Stimulated activated CD8-positive, alpha-beta memory T cell treated with anti-CD3 and anti-CD28 coated beads, Interleukin-7, amount 100 ng/mL, for 24 hours (primary cell): Measurements from ENCODE around the gene GALNT18.

Experiments used
- DNase-seq: peaks from one replicate; pipeline ENCODE4 v3.0.0-alpha.2; 2020; ENCODE audit warnings: low read depth

GALNT18 gene

DNA sequence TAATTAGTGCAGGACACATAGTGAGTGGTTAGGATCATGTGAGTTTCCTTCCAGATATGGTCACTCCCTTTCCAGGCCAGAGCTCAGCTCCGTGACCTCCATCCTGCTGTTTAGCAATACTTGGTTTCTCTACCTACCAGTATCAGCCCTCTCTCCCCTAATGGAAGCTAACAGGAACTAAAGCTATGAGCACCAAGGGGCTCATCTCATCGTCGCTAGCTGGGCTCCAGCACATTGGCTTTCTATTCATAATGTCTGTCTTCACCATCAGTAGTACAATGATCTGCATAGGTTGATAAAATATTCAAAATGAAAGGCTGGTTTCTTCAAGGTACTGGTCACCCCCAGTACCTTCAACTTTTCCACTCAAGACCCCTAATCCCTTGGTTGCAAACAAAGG is 2.4 kb upstream of the GALNT18 start:
- DNase-seq, result no peak

DNA sequence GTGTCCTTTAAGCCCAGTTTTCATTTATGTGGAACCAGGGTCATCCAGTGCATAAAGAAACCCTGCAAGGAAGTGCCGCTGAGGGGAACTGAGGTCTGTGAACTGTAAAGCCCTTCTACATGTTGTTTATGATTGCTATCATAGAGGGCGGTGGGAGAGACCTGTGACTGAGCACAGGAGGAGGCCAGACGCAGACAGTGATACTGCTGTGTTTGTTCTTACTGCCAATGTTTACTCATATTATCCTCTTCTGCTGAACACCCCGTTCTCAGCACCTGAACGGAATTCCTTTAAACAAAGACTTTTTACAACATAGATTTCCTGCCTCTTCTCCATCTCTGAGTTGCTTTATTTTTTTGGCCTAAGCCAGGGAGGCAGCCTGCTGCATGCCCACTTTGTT is 967 bp upstream of the GALNT18 start:
- no peak for DNase-seq

DNA sequence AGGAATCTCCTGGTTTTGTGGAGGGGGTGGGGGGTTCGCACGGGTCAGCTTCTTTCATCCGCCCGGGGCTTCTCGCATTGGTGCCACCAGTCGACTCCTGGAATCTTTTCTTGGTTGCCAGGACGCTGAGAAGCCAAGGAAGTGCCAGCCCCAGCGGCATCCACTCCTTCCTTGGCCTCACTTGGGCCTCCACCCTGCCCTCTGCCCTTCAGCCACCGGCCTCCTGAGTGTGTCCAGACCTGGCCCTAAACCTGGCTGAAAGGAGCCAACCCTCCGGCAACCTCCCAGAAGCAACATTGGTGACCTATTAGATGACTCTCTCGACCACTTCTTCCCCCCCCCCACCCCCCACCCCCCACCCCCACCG is 518 bp upstream of the GALNT18 start:
- DNase-seq, result no peak

DNA sequence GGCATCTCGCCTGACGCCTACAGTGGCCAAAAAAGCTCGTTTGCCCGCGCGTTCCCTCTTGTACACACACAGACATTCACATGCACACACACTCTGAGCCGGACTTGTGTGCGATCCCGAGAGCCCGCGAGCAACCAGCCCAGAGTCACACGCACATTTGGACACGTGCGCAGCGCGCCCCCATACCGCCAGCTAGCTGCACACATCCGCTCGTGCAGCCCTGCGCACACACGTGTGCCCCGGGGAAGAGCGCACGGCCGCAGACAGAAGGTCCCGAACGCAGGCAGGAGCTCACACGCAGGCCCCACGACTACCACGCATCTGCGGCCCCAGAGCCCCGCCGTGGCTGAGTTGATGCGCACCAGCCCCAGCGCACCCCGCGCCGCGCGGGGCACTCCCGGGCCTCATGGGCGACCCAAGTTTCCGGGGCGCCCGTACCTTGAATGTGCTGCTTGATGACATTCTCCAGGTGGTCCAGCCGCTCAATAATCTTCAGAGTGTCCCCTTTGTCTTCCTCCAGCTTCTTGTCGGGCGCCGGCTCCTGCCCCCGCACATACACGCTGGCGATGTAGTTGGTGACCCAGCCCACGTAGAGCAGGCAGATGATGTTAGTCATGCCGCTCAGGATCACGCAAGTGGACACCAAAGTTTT is 758 bp downstream of the GALNT18 start:
- no peak for DNase-seq

DNA sequence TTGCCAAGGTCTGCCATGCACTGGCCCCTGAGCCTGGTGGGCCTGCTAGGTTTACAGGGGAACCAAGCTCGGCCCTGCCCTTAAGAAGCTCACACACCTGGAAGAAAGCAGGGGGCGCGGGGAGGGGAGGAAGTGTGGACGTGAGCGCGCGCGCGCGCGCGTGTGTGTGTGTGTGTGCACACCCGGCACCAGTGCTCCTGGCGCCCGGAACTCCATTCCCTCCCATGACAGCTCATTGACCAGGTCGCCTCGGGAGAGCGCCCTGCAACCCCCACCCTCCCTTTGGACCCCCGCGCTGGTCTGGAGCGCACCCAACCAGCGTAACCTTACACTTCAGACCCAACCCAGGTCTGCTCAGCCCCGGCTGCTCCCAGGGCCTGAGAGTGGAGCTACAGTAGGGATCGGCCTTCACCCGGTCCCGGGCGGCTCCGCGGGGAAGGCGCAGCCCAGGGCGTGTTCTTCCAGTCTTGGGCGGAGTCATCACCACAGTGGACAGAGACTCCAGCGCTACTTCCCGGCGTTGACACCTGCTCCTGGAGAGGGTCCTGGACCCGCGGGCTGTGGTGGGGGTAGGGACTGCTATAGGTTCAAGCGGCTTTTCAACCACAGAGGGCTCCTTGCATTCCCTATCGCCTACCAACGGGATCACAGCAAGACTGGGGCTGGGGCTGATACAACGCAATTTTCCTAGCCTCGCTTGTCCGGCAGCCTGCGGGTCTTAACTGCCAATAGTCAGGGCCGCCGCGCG is 1.5 kb downstream of the GALNT18 start:
- no peak for DNase-seq

DNA sequence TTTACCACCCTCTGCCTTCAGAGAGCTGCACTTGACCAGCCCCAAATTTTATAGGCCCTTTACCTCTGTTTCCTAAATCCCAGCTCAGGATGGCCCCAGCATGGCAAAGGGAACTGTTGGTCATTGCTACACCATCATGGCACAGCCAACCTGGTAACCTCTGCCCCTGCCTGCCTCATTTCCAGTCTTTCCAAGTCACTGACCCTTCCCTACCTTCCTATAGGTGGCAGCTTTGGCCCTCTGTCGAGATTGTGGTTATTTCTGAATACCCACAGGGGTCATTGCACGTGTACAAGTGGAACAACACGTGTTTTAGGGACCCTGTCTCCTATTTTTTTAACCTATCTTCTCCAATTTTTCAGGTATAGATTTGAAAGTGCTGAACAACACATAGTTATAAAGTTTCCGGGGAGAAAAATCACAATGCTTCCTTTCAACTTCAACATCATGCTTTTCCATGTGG is 2.8 kb downstream of the GALNT18 start:
- DNase-seq, result no peak

DNA sequence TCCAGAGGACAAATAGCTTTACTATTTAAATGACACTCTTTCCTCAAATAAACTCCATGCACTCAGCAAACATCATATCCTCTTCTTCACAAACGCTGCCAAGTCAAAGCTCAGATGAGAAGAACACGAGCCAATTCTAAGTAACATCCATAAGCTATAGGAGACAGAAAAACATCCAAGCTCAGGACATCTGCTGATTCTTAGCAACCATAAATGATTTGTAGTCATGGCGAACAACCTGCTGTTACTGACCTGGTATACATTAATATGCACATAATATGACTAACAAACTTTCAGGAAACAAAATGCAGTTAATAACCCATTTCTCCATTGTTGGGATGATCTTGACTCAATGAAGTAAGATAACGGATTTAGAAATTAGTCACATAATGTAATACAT is 6.7 kb downstream of the GALNT18 start:
- DNase-seq, result no peak

DNA sequence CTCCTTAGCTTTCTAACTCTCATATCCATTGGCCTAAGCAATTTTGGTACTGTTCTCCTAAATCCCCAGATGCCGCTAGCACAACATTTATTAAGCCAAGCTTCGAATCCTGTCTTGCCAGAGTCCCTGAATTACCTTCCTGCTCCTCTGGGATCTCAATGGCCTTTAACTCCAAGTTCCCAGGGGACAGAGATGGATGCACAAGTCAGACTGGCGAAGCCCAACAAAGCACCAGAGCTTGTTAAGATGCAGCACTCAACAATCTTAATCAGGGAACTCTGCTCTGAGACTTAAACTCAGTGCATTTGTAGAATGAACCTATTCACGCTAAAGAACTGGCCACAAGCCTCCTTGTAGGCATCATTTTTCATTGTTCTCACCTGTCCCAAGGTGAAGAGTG is 9.4 kb downstream of the GALNT18 start:
- no peak for DNase-seq

DNA sequence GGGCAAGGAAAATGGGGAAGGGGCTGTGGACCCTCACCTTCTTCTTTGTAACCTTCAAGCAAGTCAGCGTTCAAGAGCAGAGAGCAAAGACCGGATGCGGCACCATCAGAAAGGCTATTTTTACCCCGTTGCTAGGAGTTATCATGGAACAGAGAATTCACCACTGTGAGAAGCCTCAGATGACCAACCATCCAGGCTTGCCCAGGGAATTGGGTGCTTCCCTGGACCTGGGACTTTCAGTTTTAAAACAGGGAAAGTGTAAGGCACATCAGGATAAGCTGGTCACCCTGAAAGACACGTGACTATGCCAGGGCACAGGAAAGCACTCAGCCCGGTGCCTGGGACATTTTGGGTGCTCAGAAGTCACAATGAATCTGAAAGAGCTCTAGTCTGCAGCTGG is 10.4 kb downstream of the GALNT18 start:
- DNase-seq, result no peak

DNA sequence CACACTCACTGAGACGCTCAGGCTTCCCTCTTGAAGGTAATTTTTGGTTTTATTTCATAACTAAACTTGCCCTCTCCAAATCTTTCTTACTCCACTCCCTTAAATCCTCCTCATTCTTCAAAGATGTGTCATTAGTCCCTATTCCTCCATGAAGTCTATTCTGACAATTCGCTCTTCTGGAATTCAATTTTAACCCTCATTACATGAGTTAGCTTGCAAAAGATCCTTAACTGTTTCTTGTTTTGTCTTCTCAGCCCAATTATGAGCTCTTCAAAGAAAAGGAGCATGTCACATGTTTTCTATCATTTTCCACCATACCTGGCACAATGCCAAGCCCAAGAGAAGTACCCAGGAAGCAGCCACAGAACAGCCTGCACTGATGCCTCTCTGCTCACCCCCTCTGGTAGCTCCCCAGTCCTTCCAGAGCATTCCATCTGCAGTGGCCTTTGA is 13.0 kb downstream of the GALNT18 start:
- DNase-seq, result no peak

DNA sequence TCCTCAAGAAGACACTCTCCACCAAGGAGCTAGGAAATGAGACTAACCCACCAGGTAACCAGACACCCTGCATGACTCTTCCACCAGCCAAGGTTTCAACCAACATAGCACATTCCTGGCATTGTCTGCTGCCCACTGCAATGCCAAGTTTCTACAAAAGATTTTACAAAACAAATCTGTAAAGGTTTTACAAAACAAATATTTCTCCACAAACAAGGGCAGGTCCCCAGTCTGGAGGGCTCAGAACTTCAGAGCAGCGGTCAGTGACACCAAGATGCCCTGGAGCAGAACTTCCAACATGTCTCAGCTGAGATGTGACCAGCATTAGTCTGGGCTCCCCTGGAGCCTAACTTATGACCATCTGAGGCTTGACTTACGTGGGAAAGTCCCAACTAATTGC is 14.0 kb downstream of the GALNT18 start:
- no peak for DNase-seq

DNA sequence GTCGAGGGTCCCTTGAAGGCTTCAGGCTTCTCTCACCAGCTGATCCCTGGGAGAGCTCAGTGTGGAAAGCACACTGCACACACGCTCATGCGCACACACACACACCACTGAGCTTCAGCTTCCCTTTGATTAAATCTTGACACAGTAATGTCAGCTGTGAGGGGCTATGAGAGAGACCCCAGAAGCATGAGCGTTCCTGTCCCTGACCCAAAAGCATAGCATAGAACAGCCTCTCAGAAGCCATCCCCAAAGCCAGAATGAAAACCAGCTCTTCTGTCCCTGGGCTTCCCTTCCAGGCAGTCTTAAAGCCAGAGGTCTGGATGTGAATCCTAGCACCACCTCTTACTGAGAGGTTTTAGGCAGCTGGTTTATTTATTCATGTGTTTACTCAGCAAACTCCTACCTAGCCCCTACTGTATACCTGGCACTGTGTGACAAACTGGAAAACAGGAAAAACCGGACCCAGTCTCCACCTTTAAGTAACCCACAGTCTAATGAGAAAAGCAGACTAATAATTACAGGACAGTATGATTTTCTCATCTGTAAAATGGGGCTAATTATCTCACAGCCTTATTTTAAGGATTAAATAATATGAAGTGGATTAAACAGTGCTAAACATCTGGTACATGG is 15.9 kb downstream of the GALNT18 start:
- no peak for DNase-seq

DNA sequence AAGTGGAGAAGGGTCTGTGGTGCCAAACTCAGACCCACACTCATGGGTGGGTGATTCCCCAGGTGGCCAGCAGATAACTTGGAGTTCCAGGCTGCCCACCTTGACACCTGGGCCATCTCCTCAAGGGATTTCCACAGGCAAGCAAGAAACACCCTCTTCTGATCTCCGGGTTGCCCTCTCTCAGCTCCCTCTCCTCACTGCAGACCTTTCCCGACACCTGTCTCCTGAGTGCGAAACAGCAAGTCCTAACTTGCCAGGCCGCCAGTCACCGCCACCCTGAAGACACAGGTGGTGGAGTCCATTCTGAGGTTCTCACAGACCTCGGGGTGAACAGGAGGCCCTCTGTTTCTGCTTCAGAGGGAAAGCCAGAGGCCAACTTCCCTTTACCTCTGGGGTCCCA is 16.6 kb downstream of the GALNT18 start:
- DNase-seq, result no peak

DNA sequence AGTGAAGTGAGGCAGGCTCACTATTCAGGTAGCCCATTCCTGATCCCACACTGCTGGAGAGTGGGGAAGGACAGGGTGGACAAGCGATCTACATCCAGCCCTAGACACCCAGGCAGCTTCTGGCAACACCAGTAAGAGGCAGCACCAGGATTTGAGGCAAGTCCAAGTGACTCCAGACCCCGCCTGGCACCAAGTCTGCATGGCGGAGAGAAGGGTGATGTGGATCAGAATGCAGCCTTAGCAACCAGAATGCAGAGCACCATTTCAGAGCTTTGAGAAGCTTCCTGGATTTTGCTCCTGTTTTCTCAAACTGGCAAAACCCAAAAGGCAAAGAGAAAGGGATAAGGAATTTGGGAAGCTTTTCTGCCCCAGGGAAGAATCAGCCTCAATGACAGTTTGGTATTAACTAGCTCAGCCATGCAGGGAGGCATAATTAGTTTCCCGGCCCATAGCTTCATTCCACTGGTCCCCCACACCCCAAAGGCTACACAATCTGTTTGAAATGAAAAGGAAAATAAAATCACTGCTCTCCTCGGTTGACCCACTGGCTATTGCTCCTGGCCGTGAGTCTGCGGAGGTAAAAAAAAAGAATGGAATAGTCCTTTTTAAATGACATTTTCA is 17.3 kb downstream of the GALNT18 start:
- no peak for DNase-seq

DNA sequence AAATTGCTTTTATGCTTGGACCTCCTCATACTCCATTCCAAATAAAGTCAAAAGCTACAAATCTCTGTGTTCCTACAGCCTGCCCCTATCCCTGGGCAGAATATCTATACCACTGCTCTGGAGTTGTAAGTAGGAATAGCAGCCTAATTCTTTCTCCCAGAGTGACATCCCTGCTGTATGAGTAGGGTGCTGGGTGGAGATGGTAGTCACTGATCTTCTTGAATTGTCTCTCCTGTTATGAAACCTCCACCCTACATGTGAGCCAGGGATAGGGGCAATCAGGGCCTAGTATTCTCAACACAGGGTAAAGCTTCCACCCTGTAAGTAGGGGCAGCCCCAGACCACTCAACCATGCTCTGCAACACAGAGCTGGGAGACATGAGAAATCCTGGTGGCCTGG is 19.8 kb downstream of the GALNT18 start:
- no peak for DNase-seq

DNA sequence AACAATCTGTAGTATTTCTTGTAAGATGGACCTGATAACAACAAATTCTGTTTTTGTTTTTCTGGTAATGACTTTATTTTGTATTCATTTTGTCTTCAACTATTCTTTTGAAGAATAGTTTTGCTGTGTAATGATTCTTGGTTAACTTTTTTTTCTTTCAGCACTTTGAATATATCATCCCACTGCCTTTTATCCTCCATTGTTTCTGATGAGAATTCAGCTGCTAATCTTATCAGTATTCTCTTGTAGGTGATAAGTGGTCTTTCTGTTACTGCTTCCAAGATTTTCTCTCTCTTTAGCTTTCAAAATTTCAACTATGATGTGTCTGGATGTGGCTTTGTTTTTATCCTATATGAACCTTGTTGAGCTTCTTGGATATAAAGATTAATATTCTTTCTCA is 21.5 kb downstream of the GALNT18 start:
- DNase-seq, result no peak

DNA sequence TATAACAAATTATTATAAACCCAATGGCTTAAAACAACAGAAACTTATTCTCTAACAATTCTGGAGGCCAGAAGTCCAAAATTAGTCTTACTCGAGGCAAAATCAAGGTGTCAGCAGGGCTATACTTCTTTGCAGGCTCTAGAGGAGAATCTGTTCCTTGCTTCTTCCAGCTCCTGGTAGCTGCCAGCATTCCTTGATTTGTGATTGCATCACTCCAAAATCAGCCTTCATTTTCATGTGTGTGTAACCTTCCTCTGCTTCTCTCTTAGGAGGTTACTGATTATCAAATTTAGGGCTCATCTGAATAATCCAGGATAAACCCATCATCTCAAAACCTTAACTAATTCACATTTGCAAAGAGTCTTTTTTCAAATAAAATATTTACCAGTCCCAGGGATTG is 23.6 kb downstream of the GALNT18 start:
- no peak for DNase-seq

DNA sequence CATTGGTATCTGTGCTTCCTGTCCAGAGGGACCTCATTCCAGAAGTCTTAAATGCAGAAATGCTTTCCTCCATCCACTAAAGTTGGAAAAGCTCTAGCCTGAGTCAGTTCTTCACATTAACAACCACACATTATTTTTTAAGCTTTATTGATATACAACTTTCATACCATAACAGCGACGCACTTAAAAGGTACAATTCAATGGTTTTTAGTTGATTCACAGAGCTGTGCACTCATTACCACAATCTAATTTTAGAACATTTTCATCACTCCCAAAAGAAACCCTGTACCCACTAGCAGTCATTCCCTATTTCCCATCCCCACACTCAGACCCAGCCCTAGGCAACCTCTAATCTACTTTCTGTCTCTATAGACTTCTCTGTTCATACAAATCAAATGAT is 27.6 kb downstream of the GALNT18 start:
- DNase-seq, result no peak

DNA sequence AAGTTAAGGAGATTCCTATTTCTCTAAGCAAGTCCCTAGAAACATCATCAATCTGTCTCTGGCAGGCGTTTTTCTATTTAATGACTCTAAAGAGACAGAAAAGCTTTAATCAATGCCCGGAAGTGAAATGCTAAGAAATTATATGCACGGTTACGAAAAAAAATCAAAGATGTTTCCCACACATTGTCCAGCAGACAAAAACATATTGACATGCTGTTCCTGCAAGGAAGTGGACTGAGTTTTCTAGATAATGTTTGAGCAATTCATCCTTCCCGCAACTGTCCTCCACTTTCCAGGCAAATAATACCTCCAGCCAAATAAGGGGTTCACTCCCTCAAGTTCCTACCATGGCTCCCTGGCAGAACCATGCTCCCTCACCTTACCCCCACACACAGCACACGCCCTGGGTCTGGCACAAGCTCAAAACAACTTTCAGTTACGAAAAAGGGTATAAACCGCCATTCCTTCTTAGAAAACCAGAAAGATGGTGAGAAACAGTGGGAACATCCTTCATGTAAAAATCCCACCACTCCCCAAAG is 29.6 kb downstream of the GALNT18 start:
- DNase-seq, result no peak

DNA sequence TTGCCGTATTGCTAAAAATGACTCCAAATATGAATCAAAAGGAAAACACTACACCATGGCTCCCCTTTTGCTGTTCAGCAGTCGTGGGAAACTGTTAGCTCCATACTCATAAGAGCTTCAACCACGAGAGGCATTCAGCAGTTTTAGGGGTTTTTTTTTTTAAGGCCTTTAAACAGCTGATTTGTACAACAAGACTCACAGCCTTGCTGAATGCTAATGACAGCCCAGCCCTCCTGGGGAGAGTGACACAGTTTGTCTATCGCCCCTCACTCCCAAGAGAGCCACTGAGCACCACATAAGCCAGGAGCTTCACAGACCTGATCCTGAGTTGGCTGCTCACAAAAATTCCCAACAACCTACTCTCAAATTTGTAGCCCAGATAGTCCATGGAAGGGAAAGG is 32.4 kb downstream of the GALNT18 start:
- no peak for DNase-seq

DNA sequence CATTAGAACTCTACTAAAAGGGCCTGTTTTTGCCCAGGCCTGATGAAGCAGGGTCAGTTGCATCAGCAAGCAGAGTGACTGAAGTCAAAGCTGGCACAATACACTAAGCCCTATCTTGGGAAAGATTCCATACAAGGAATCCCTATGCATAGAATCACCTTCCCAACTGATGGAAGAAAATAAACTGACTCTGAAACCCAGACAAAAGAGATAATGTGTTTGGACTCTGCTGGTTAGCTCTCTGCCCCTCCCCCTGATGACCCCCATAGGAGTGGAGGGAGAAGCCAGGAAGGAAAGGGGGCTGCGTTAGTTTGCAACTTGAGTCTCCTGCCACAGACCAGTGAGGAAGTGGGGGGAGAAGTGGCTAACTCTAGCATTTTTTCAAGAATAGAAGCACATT is 32.9 kb downstream of the GALNT18 start:
- no peak for DNase-seq

DNA sequence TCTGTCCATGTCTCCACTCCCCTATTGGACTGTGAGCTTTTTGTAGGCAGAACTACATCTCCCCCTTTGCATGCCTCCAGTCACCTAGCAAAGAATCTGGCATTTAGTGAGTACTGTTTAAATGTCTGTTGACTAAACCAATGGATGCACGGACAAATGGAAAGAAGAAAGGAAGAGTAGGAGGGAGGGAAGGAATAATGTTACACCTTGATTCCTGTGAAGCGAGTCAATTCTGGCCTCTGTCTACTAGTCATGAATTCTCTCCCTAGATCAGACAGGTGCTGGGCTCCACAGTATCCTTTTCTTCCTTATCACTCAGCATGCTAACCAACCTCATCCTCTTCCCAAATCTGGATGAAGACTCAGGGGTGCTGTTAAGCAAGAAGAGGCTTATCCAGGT is 33.6 kb downstream of the GALNT18 start:
- DNase-seq, result no peak

DNA sequence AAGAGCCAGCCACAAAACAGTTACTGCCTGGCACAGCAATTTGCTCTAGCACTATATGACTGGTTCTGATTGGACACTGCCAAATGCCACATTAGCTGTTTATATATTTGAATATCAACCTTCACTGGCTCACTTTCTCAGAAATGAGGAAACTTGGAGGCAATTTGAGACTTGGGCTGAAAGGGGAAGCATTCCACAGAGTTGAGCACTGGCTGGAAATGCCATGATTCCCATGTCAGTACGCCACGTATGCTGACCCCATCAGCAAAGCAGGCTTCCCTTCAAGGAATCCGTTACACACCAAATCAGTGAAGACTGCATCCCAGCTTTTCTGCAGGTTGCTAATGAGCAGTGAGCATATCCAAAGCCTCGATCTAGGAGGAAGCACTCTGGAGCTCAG is 34.7 kb downstream of the GALNT18 start:
- no peak for DNase-seq
